ENCODE measurements around the gene GNA12. TPM values are rescaled to one million over a fixed set of nuclear protein-coding genes. Genes with fewer than 3 reads are reported as not detected.

Gene GNA12
- total and polyA plus RNA-seq, 12 donors: 8.2 to 65.1 (median 42.9) TPM

- H3K4me1 ChIP-seq (replicated peaks in 1 of 2): peaks cover 9 to 45% of the 10 kb centered on the region in 2 donors
- no peak overlapping the region for H3K4me3 ChIP-seq
- no peaks in the 10 kb centered on the region for H3K27me3 ChIP-seq
- DNase-seq: no peak
- TF ChIP-seq POLR2A (IDR thresholded peaks at IDR 0.05) (no peak), CTCF (IDR thresholded peaks at IDR 0.05) (no peak)
- H3K27ac ChIP-seq: no peak overlapping the region
- no peaks in the 10 kb centered on the region for H3K9me3 ChIP-seq (replicated peaks in 1 of 3)
- 85 to 98% (median 92%) methylated on average over 3 of the region's 3 CpGs for WGBS, 4 donors
- H3K36me3 ChIP-seq (replicated peaks in 1 of 2): no peaks in the 10 kb centered on the region
- intact Hi-C loops (cut with DNase I): loop anchor here in 1 of 2 donors (10.0 kb wide), 1 partner anchor 84 kb away; no protein-coding TSS in a partner anchor
These were observed 5.7 kb downstream of the GNA12 start for GRCh38 chr7:2838451-2838850.

GRCh38 chr7:2837496-2837895, 6.6 kb downstream of the GNA12 start:
- 48 to 66% (median 62%) methylated on average over 3 of the region's 3 CpGs for WGBS, 4 donors
- peak overlapping the region in 1 of 5 donors; percentile 13 for H3K27ac ChIP-seq
- TF ChIP-seq CTCF (IDR thresholded peaks at IDR 0.05): no peak
- no peak for TF ChIP-seq POLR2A (IDR thresholded peaks at IDR 0.05)
- no peaks in the 10 kb centered on the region for H3K9me3 ChIP-seq (replicated peaks in 1 of 3)
- H3K27me3 ChIP-seq: no peaks in the 10 kb centered on the region
- no peak for DNase-seq
- intact Hi-C loops (cut with DNase I): loop anchor here in 1 of 2 donors (10.0 kb wide), 1 partner anchor 83 kb away; no protein-coding TSS in a partner anchor
- peaks cover 0 to 36% of the 10 kb centered on the region in 2 donors for H3K4me1 ChIP-seq (replicated peaks in 1 of 2)
- no peaks in the 10 kb centered on the region for H3K36me3 ChIP-seq (replicated peaks in 1 of 2)
- no peak overlapping the region for H3K4me3 ChIP-seq

- H3K27me3 ChIP-seq: no peaks in the 10 kb centered on the region
- no peak for DNase-seq
- intact Hi-C loops (cut with DNase I): loop anchor here in 1 of 2 donors (10.0 kb wide), 1 partner anchor 80 kb away; no protein-coding TSS in a partner anchor
- TF ChIP-seq CTCF (IDR thresholded peaks at IDR 0.05) (no peak), POLR2A (IDR thresholded peaks at IDR 0.05) (no peak)
- no peaks in the 10 kb centered on the region for H3K36me3 ChIP-seq (replicated peaks in 1 of 2)
- no peak overlapping the region for H3K4me3 ChIP-seq
- no peaks in the 10 kb centered on the region for H3K9me3 ChIP-seq (replicated peaks in 1 of 3)
- WGBS, 4 donors: 91 to 97% (median 95%) methylated on average over 16 to 17 of the region's 17 CpGs
- H3K4me1 ChIP-seq (replicated peaks in 1 of 2): peaks cover 0 to 24% of the 10 kb centered on the region in 2 donors
- no peak overlapping the region for H3K27ac ChIP-seq
These were observed 9.2 kb downstream of the GNA12 start for GRCh38 chr7:2834748-2835441.

GRCh38 chr7:2833083-2833910, 10.8 kb downstream of the GNA12 start:
- WGBS, 4 donors: 79 to 89% (median 86%) methylated on average over 19 of the region's 19 CpGs
- Histone ChIP-seq H3K27me3 (no peaks in the 10 kb centered on the region), H3K36me3 (replicated peaks in 1 of 2) (no peaks in the 10 kb centered on the region), H3K27ac (no peak overlapping the region), H3K4me1 (replicated peaks in 1 of 2) (peaks cover 0 to 24% of the 10 kb centered on the region in 2 donors), H3K4me3 (no peak overlapping the region), H3K9me3 (replicated peaks in 1 of 3) (no peaks in the 10 kb centered on the region)
- DNase-seq: no peak
- TF ChIP-seq POLR2A (IDR thresholded peaks at IDR 0.05) (no peak), CTCF (IDR thresholded peaks at IDR 0.05) (no peak)
- intact Hi-C loops (cut with DNase I): loop anchor here in 1 of 2 donors (10.0 kb wide), 1 partner anchor 78 kb away; no protein-coding TSS in a partner anchor

All from adrenal gland (tissue), 12 donors.